Panc1 (cell line): Measurements from ENCODE around the gene ATP7B. TPM values are rescaled to one million over a fixed set of nuclear protein-coding genes. Genes with fewer than 3 reads are reported as not detected.

ENCODE experiments used
- ATAC-seq: fragments of 200-7000 bp; cut with Tn5 transposase; 2 replicates; pipeline ENCODE4 v1.9.1; 2020; ENCODE audit warnings: mild to moderate bottlenecking, moderate library complexity
- BruUV-seq: library from RNA; stranded (reverse); fragments of 400-500 nt; replicated peaks from 2 replicates; lab custom pipeline; 2021; lab: Mats Ljungman, UMichigan
- CTCF ChIA-PET: fragments of 300-600 bp; sonication (Branson Sonifier 250); formaldehyde crosslinking; loops from one replicate; lab custom pipeline; 2022; ENCODE audit warnings: antibody characterized with exemption; lab: Charles Lee
- POLR2A ChIA-PET: fragments of 300-600 bp; sonication (Branson Sonifier 250); formaldehyde crosslinking; loops from one replicate; lab custom pipeline; 2022; ENCODE audit warnings: antibody characterized with exemption; lab: Charles Lee
- DNase-seq: peaks from one replicate; pipeline ENCODE4 v3.0.0-alpha.2; 2010; ENCODE audit warnings: low read depth, low spot score
- H3K27ac ChIP-seq: 2 replicates; pipeline ENCODE4 v1.5.1; 2011; ENCODE audit warnings: mild to moderate bottlenecking, low read length, inconsistent platforms
- H3K27me3 ChIP-seq: fragments of 200-500 bp; sonication (Bioruptor generic); 2 replicates; pipeline ENCODE4 v1.6.0; 2014; ENCODE audit warnings: low read length, inconsistent platforms; ENCODE audit not compliant: control insufficient read depth, insufficient read depth
- H3K36me3 ChIP-seq: fragments of 200-500 bp; sonication (Bioruptor generic); 2 replicates; pipeline ENCODE4 v1.5.1; 2014; ENCODE audit warnings: inconsistent platforms, mild to moderate bottlenecking, low read length, moderate library complexity; ENCODE audit not compliant: control insufficient read depth, insufficient read depth
- H3K4me1 ChIP-seq: 2 replicates; pipeline ENCODE4 v1.5.1; 2011; ENCODE audit warnings: inconsistent platforms, mild to moderate bottlenecking, low read length, moderate library complexity; ENCODE audit not compliant: control insufficient read depth, insufficient read depth
- H3K4me3 ChIP-seq, 2 experiments: 2 replicates each; pipeline ENCODE4 v1.5.1; 2011 to 2012; ENCODE audit warnings: low read depth in 2 of 2, low read length in 2 of 2, mild to moderate bottlenecking in 2 of 2, inconsistent platforms in 1 of 2, moderate library complexity in 1 of 2
- H3K9me3 ChIP-seq: fragments of 200-500 bp; sonication (Bioruptor generic); 2 replicates; pipeline ENCODE4 v1.5.1; 2014; ENCODE audit warnings: low read depth, mild to moderate bottlenecking, inconsistent platforms, low read length, moderate library complexity; ENCODE audit not compliant: control insufficient read depth, insufficient read depth
- POLR2AphosphoS5 ChIP-seq: IDR thresholded peaks from 2 replicates; pipeline ENCODE4 v1.6.1; 2012; ENCODE audit warnings: mild to moderate bottlenecking, low read depth, low read length, moderate library complexity
- SIN3A ChIP-seq: IDR thresholded peaks from 2 replicates; pipeline ENCODE4 v1.6.1; 2012; ENCODE audit warnings: low read depth, mild to moderate bottlenecking, low read length, moderate library complexity, borderline replicate concordance; ENCODE audit not compliant: insufficient read depth
- TCF7L2 ChIP-seq: IDR thresholded peaks from 2 replicates; pipeline ENCODE4 v1.6.1; 2011; ENCODE audit warnings: mild to moderate bottlenecking, low read depth, low read length, inconsistent platforms
- in situ Hi-C: cut with HindIII; loops from 2 replicates; pipeline ENCODE4 v1.10.0; 2016; ENCODE audit warnings: low sequenced_read_pairs, low pct_unique_long_range_greater_than_20kb
- intact Hi-C: fragments of 100-400 bp; cut with micrococcal nuclease; formaldehyde crosslinking; loops from one replicate; pipeline ENCODE4 v1.10.0; 2022; ENCODE audit not compliant: unreplicated experiment
- total RNA-seq: library from RNA; stranded (reverse); gene quantifications from one replicate; pipeline ENCODE4 v1.2.1, GENCODE V29; 2021; ENCODE audit not compliant: unreplicated experiment
- TF ChIP-seq, protein P1 (sequence below), 2 experiments: IDR thresholded peaks; 2 replicates each; pipeline ENCODE4 v1.6.1; 2011 to 2012; ENCODE audit warnings: low read depth in 2 of 2, control low read depth in 1 of 2, low read length in 1 of 2, mild to moderate bottlenecking in 1 of 2, moderate library complexity in 1 of 2; ENCODE audit not compliant: insufficient read depth in 1 of 2
- TF ChIP-seq, protein P2 (sequence below): fragments of 450-650 bp; IDR thresholded peaks from 2 replicates; pipeline ENCODE4 v1.5.1; 2017; ENCODE audit warnings: mild to moderate bottlenecking

Gene ATP7B
- total RNA-seq, 1 experiment from 2014 or later, result 19.6 TPM

DNA sequence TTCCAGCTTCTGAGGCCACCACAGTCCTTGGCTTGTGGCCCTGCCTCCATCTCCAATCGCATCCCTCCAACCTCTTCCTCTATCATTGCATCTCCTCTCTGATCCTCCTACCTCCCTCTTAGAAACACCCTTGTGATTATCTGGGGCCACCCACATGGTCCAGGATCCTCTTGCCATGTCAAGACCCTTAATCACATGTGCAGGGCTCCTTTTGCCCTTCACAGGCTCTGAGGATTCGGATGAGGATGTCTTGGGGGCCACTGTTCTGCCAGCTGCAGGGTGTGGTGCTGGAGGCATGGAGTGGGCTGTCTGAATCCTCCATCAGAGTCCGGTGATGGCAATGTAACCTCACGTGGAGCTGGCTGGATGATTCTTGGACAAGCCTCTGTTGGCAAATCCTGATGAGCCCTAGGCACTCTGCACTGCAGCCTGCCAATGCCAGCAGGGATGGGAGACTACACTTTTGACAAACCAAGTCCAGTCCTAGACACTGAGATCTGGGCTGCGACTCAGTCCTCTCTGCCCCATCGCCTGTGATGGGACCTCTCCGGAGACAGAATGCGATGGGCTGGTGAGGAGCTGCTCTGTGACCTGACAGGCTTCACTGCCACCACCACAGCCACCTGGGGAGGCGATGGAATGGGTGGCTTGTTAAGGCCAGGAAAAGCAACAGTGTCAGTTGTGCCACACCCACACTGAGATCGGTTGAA lies 88.3 kb downstream of the ATP7B start:
- Histone ChIP-seq H3K4me3 (no peak overlapping the region), H3K9me3 (no peaks in the 10 kb centered on the region), H3K36me3 (no peaks in the 10 kb centered on the region), H3K27me3 (no peaks in the 10 kb centered on the region), H3K4me1 (no peaks in the 10 kb centered on the region), H3K27ac (no peak overlapping the region)
- in situ Hi-C loops (no loop called here), intact Hi-C loops (no loop called here)
- CTCF ChIA-PET, result no interaction called here
- TF ChIP-seq TCF7L2, result no peak
- TF ChIP-seq, protein P1, sequence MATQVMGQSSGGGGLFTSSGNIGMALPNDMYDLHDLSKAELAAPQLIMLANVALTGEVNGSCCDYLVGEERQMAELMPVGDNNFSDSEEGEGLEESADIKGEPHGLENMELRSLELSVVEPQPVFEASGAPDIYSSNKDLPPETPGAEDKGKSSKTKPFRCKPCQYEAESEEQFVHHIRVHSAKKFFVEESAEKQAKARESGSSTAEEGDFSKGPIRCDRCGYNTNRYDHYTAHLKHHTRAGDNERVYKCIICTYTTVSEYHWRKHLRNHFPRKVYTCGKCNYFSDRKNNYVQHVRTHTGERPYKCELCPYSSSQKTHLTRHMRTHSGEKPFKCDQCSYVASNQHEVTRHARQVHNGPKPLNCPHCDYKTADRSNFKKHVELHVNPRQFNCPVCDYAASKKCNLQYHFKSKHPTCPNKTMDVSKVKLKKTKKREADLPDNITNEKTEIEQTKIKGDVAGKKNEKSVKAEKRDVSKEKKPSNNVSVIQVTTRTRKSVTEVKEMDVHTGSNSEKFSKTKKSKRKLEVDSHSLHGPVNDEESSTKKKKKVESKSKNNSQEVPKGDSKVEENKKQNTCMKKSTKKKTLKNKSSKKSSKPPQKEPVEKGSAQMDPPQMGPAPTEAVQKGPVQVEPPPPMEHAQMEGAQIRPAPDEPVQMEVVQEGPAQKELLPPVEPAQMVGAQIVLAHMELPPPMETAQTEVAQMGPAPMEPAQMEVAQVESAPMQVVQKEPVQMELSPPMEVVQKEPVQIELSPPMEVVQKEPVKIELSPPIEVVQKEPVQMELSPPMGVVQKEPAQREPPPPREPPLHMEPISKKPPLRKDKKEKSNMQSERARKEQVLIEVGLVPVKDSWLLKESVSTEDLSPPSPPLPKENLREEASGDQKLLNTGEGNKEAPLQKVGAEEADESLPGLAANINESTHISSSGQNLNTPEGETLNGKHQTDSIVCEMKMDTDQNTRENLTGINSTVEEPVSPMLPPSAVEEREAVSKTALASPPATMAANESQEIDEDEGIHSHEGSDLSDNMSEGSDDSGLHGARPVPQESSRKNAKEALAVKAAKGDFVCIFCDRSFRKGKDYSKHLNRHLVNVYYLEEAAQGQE (IDR thresholded peaks at IDR 0.05; ENCODE audit: insufficient read depth in 1 of 2, low read depth in 2 of 2, low read length in 1 of 2), result no peak
- TF ChIP-seq, protein P2, sequence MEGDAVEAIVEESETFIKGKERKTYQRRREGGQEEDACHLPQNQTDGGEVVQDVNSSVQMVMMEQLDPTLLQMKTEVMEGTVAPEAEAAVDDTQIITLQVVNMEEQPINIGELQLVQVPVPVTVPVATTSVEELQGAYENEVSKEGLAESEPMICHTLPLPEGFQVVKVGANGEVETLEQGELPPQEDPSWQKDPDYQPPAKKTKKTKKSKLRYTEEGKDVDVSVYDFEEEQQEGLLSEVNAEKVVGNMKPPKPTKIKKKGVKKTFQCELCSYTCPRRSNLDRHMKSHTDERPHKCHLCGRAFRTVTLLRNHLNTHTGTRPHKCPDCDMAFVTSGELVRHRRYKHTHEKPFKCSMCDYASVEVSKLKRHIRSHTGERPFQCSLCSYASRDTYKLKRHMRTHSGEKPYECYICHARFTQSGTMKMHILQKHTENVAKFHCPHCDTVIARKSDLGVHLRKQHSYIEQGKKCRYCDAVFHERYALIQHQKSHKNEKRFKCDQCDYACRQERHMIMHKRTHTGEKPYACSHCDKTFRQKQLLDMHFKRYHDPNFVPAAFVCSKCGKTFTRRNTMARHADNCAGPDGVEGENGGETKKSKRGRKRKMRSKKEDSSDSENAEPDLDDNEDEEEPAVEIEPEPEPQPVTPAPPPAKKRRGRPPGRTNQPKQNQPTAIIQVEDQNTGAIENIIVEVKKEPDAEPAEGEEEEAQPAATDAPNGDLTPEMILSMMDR, result no peak
- no peak for TF ChIP-seq SIN3A
- TF ChIP-seq POLR2AphosphoS5, result no peak
- ATAC-seq (no peak), DNase-seq (no peak)
- BruUV-seq, result no TSS peak
- POLR2A ChIA-PET, result no interaction called here

DNA sequence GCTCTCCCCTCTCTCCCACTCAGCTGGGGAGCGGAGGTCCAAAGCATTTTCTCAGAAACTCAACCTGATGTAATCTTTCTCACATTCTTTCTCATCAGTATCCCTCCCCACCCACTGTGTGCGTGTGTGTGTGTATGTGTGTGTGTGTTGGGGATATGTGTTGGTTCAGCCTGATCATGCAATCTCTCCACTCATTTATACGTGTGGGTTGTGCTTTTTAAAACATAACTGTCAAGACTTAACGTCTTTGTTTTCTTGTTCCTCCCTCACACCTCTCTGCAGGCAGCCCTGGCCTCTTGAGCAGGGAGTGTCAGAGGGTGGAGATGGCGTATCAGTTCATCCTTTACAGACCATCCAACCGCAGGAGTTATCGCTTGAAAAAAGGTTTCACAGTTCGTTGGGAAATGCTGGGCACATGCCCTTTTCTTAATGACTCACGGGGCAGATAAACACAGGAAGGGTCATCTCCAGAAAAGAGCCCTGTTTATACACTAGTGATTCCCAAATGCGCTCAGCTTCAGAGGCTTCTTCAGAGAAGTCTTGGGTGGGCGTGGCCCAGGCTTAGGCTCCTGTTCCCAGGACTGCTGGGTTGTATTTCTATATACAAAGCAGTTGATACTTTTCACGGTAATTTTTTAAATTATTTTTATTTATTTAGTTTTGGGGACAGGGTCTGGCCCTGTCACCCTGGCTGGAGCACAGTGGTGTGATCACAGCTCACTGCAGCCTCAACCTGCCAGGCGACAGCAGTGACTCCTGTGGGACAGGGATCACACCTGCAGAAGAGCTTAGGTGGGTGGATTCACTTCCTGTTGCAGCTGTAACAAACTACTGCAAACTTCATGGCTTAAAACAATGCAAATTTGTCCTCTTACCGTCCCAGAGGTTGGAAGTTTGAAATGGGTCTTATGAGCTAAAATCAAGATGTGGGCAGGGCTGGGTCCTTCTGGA lies 89.2 kb downstream of the ATP7B start:
- TF ChIP-seq, protein P2, result no peak
- no peak for TF ChIP-seq SIN3A
- TF ChIP-seq, protein P1 (IDR thresholded peaks at IDR 0.05; ENCODE audit: insufficient read depth in 1 of 2, low read depth in 2 of 2, low read length in 1 of 2), result no peak
- no peak for TF ChIP-seq POLR2AphosphoS5
- TF ChIP-seq TCF7L2, result no peak
- H3K4me3 ChIP-seq, result no peak overlapping the region
- ChIA-PET CTCF (no interaction called here), POLR2A (no interaction called here)
- in situ Hi-C loops, result no loop called here
- no peaks in the 10 kb centered on the region for H3K9me3 ChIP-seq
- H3K36me3 ChIP-seq, result no peaks in the 10 kb centered on the region
- H3K27ac ChIP-seq, result no peak overlapping the region
- no peaks in the 10 kb centered on the region for H3K4me1 ChIP-seq
- intact Hi-C loops, result no loop called here
- no TSS peak for BruUV-seq
- DNase-seq (no peak), ATAC-seq (no peak)
- no peaks in the 10 kb centered on the region for H3K27me3 ChIP-seq
